NB4 (cell line): ENCODE measurements around the gene FCRL1.

Experiments used
- DNase-seq: peaks from one replicate; pipeline ENCODE4 v3.0.0; 2010; ENCODE audit warnings: low read depth
- H3K4me3 ChIP-seq: one replicate; pipeline ENCODE4 v1.5.1; 2011; ENCODE audit warnings: mild to moderate bottlenecking, low read depth, low read length, moderate library complexity
- MYC ChIP-seq: IDR thresholded peaks from 2 replicates; pipeline ENCODE4 v1.6.1; 2011; ENCODE audit warnings: low read depth, low read length
- POLR2A ChIP-seq: IDR thresholded peaks from 2 replicates; pipeline ENCODE4 v1.6.1; 2011; ENCODE audit warnings: mild to moderate bottlenecking; ENCODE audit not compliant: insufficient read length; ENCODE audit errors: extremely low read depth
- TF ChIP-seq, protein P1 (sequence below): IDR thresholded peaks from 2 replicates; pipeline ENCODE4 v1.6.1; 2011; ENCODE audit warnings: low read depth, low read length
- TF ChIP-seq, protein P2 (sequence below): IDR thresholded peaks from one replicate; pipeline ENCODE4 v1.5.1; 2012; ENCODE audit warnings: low read depth, low read length

Gene FCRL1

DNA sequence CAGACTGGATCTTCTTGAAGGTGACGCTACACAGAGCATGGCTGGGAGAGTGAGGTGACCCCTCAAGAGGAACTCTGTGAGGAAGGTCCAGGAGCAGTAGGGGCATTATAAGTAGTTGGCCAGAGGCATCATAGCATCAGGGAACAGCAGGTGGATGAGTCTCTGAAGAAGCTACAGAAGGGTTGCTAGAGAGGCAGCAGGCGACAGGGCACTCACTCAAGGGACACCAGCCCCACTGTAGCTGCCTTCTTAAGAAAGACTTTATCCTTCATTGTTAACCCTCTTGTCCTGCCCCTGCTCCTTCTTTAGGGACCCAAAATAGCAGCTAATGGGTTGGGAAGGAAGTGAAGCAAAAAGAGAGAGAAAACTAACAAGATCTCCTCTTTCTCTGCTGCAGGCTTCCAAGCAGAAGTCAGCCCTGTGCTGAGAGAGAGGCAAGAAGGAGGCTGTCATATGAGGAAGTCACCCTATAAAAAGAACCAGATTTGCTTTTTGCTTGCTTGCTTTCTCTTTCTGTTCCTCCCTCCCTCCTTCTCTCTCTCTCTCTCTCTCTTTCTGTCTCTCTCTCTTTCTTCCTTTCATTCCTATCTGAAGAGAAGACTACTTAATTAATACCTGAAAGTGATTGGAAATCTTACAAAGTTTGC is 29.4 kb upstream of the FCRL1 start:
- no peak overlapping the region for H3K4me3 ChIP-seq
- TF ChIP-seq, protein P1, sequence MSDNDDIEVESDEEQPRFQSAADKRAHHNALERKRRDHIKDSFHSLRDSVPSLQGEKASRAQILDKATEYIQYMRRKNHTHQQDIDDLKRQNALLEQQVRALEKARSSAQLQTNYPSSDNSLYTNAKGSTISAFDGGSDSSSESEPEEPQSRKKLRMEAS = no peak
- TF ChIP-seq POLR2A (no peak), MYC (no peak)
- TF ChIP-seq, protein P2, sequence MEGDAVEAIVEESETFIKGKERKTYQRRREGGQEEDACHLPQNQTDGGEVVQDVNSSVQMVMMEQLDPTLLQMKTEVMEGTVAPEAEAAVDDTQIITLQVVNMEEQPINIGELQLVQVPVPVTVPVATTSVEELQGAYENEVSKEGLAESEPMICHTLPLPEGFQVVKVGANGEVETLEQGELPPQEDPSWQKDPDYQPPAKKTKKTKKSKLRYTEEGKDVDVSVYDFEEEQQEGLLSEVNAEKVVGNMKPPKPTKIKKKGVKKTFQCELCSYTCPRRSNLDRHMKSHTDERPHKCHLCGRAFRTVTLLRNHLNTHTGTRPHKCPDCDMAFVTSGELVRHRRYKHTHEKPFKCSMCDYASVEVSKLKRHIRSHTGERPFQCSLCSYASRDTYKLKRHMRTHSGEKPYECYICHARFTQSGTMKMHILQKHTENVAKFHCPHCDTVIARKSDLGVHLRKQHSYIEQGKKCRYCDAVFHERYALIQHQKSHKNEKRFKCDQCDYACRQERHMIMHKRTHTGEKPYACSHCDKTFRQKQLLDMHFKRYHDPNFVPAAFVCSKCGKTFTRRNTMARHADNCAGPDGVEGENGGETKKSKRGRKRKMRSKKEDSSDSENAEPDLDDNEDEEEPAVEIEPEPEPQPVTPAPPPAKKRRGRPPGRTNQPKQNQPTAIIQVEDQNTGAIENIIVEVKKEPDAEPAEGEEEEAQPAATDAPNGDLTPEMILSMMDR = no peak
- DNase-seq = no peak

DNA sequence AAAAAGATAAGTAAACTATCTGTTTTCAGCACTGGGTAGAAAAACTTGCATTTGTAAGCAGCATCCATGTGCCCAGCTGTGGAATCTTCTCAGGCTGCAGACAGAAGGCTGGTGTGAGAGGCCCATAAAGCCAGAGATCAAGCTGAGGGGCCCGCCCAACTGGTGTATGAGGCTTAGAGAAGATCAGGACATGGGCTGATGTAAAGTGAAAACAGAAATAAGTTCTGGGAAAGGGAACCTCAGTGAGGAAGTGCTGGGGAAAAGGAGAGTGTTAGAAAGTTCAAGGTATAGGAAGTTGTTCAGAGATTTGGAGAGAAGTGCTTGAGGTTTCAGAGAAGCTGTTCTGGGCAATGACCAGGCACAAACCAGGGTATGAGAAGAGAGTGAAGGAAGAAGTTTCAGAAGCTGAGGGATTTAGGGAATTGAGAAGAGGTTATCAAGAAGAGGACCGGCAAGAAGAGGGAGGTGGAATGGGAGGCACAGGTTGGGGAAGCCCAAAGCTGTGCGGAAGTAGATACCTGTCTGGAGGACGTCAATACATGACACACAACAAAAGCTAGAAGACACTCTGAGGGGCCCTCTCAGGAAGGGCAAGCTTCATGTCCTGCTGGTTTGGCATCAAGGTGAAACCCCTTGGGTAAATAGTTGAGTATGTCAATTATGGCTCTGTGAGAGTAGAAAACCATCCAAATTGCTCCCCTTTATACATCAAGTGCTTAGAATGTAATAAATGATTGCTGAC is 24.3 kb upstream of the FCRL1 start:
- TF ChIP-seq, protein P1 = no peak
- TF ChIP-seq POLR2A (no peak), MYC (no peak)
- TF ChIP-seq, protein P2 = no peak
- no peak overlapping the region for H3K4me3 ChIP-seq
- no peak for DNase-seq

DNA sequence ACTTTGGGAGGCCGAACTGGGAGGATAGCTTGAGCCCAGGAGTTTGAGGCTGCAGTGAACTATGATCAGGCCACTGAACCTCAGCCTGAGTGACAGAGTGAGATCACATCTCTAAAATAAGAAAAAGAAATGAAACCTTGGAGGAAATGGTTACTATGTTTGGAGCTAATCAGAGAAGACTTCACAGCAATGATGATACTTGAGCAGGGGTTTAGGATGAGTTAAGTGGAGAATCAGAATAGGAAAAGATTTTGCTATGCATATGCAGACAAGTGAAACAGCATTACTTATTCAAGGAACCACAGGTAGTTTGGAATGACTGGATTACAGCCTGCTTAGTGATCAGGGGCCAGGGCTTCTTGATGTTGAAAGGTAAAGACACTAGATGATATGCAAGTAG is 23.0 kb upstream of the FCRL1 start:
- DNase-seq = no peak
- TF ChIP-seq MYC (no peak), POLR2A (no peak)
- TF ChIP-seq, protein P2 = no peak
- TF ChIP-seq, protein P1 = no peak
- H3K4me3 ChIP-seq = no peak overlapping the region

DNA sequence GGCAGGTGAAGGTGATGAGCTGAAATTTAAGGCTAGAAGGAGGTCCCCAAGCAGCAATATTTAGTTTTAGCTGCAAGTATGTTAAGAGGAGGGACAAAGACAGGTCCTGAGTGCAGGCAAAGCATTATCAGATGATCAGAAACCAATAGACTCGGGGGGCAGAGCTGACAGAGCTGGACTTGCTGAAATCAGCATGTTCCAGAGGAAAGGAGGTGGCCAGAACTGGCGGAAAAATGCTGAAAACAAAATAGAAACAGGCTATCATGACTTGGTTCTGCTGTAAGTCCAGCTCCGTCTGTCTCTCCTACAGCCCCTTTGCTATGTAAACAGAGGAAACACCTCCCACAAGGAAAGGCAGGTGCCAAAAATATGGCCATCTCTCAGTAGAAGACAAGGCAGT is 21.8 kb upstream of the FCRL1 start, which contains the start of gene CD5L:
Gene CD5L, minus strand, starts transcription at position 101 of the 400 bp plus-strand sequence. CDS start 107 bp downstream, outside the sequence.
- no peak within 1 kb of the TSS for H3K4me3 ChIP-seq
- TF ChIP-seq, protein P2 = no peak
- TF ChIP-seq POLR2A = no peak
- TF ChIP-seq, protein P1 = no peak
- no peak for TF ChIP-seq MYC
- no peak for DNase-seq

DNA sequence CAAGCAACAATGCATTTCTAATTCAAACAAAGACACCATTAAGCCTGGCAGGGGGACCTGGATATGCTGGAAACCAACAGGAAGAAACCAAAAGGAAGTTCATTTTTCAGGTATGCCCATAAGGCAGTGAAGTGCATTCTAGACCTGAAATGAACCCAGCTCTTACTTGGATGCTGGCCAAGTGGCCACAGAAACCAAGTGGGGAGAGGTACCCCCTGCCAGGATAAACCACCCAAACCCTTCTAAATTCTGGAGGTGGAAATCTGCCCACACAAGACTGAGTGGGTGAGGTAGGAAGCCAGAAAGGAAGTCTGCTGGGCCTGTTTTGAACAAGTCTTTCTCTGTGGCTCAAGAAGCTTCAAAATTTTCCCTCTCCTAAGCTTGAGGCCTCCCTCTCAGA is 19.0 kb upstream of the FCRL1 start:
- H3K4me3 ChIP-seq = no peak overlapping the region
- TF ChIP-seq, protein P2 = no peak
- TF ChIP-seq MYC = no peak
- TF ChIP-seq POLR2A = no peak
- TF ChIP-seq, protein P1 = no peak
- DNase-seq = no peak
